SKM-1 (cell line): ENCODE measurements around the gene CXCL12.

Experiments used
- DNase-seq: peaks from one replicate; lab custom pipeline; 2025; ENCODE audit not compliant: unreplicated experiment; lab: John Stamatoyannopoulos, UW

CXCL12 gene

GRCh38 chr10:44385696-44386441, 972 bp upstream of the CXCL12 start:
- DNase-seq, result no peak

GRCh38 chr10:44384601-44385025, 284 bp downstream of the CXCL12 start:
- DNase-seq, result no peak

- DNase-seq, result no peak
Observed at GRCh38 chr10:44383749-44384600, 922 bp downstream of the CXCL12 start.

- DNase-seq, result no peak
Observed at GRCh38 chr10:44382981-44383748, 1.7 kb downstream of the CXCL12 start.

GRCh38 chr10:44382131-44382858, 2.6 kb downstream of the CXCL12 start:
- no peak for DNase-seq

- no peak for DNase-seq
Observed at GRCh38 chr10:44380829-44381600, 3.9 kb downstream of the CXCL12 start.

- DNase-seq, result no peak
Observed at GRCh38 chr10:44379907-44380306, 5.0 kb downstream of the CXCL12 start.

GRCh38 chr10:44378626-44379025, 6.3 kb downstream of the CXCL12 start:
- no peak for DNase-seq

GRCh38 chr10:44377651-44378310, 7.1 kb downstream of the CXCL12 start:
- DNase-seq, result no peak

- DNase-seq, result no peak
Observed at GRCh38 chr10:44376472-44377099, 8.3 kb downstream of the CXCL12 start.

- DNase-seq, result no peak
Observed at GRCh38 chr10:44374155-44374554, 10.7 kb downstream of the CXCL12 start.

- no peak for DNase-seq
Observed at GRCh38 chr10:44373341-44373995, 11.4 kb downstream of the CXCL12 start.

GRCh38 chr10:44372181-44372580, 12.7 kb downstream of the CXCL12 start:
- DNase-seq, result no peak

GRCh38 chr10:44370731-44371248, 14.1 kb downstream of the CXCL12 start:
- DNase-seq, result no peak

GRCh38 chr10:44369854-44370253, 15.0 kb downstream of the CXCL12 start:
- no peak for DNase-seq

- no peak for DNase-seq
Observed at GRCh38 chr10:44369296-44369695, 15.6 kb downstream of the CXCL12 start.

- no peak for DNase-seq
Observed at GRCh38 chr10:44368637-44369036, 16.3 kb downstream of the CXCL12 start.

- no peak for DNase-seq
Observed at GRCh38 chr10:44366941-44367630, 17.8 kb downstream of the CXCL12 start.
